GM12891 (cell line): ENCODE results near the gene CALCOCO1.

Experiments used
- DNase-seq: peaks from one replicate; pipeline ENCODE4 v3.0.0; 2011; ENCODE audit warnings: low spot score; ENCODE audit not compliant: insufficient read length
- FAIRE-seq: peaks from 2 replicates; lab custom pipeline; 2011; peaks lifted over from hg19 to GRCh38; lab: Jason Lieb, UNC
- PAX5 ChIP-seq: IDR thresholded peaks from 2 replicates; pipeline ENCODE4 v1.6.1; 2011; ENCODE audit warnings: low read length, moderate library complexity, mild to moderate bottlenecking; ENCODE audit not compliant: insufficient read depth, severe bottlenecking
- POLR2A ChIP-seq: IDR thresholded peaks from 2 replicates; pipeline ENCODE4 v1.6.1; 2011; ENCODE audit warnings: low read depth, low read length, control low read depth
- POLR2AphosphoS5 ChIP-seq: IDR thresholded peaks from 2 replicates; pipeline ENCODE4 v1.6.1; 2011; ENCODE audit warnings: low read depth, low read length, control low read depth
- POU2F2 ChIP-seq: IDR thresholded peaks from 2 replicates; pipeline ENCODE4 v1.6.1; 2011; ENCODE audit warnings: low read depth, mild to moderate bottlenecking, control low read depth, low read length, moderate library complexity
- SPI1 ChIP-seq: IDR thresholded peaks from 2 replicates; pipeline ENCODE4 v1.6.1; 2011; ENCODE audit warnings: low read depth, low read length, control low read depth
- TAF1 ChIP-seq: IDR thresholded peaks from 2 replicates; pipeline ENCODE4 v1.6.1; 2011; ENCODE audit warnings: low read depth, low read length, control low read depth

CALCOCO1 gene

DNA sequence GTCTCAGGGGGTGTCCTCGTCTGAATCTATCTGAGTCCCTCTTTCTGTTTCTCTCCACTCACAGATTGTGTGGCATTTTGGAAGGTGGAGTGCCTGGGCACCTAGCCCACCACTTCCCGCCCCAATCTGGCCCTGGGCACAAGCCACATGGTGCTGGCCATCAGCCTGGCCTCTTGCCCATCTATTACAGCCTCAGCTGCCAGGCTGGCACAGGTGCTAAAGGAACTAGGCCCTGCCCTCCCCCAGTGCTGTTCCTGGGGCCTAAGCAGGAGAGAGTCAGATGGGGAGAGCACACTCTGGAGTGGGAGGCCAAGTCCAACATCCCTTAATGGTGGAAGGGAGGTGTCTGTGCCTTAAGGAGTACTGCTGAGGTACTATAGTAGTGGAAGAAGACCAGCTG lies 8.3 kb upstream of the CALCOCO1 start:
- no peak for FAIRE-seq
- no peak for TF ChIP-seq POU2F2
- TF ChIP-seq POLR2AphosphoS5, result no peak
- no peak for TF ChIP-seq SPI1
- TF ChIP-seq TAF1, result no peak
- TF ChIP-seq POLR2A, result no peak
- TF ChIP-seq PAX5, result no peak
- no peak for DNase-seq

DNA sequence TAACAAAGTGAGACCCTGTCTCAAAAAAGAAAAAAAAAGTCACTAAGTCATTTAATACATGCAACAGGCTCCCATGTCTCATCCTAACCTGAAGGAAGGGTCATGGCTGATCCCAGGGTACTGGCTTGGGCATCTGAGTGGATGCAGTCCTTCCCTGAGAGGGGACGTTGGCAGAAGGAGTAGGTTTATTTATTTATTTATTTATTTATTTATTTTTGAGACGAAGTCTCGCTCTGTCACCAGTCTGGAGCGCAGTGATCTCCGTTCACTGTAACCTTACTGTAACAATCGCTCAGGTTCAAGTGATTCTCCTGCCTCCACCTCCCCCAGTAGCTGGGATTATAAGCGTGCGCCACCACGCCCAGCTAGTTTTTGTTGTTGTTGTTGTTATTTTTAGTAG lies 7.2 kb upstream of the CALCOCO1 start:
- DNase-seq (no peak), FAIRE-seq (no peak)
- no peak for TF ChIP-seq POU2F2

DNA sequence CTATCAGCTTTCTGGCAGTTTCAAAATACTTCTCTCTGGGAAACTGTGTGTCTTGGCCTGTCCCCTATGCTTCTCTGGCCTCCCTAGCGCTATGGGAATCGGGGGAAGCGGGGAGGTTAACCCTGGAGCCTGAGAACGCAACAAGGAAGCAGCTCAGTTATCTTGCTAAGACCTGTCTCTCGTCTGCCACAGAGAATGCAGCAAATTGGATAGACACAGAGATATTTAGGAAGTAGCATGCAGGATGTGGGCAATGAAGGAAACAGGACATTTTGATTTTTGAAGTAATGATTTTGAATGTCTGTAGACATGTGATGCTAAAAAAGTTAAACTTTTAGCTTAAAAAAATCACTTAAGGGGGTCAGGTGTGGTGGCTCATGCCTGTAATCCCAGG lies 6.6 kb upstream of the CALCOCO1 start:
- no peak for FAIRE-seq
- no peak for TF ChIP-seq TAF1
- no peak for TF ChIP-seq POLR2AphosphoS5
- no peak for TF ChIP-seq POLR2A
- no peak for TF ChIP-seq SPI1
- TF ChIP-seq PAX5, result no peak
- TF ChIP-seq POU2F2, result no peak
- no peak for DNase-seq

DNA sequence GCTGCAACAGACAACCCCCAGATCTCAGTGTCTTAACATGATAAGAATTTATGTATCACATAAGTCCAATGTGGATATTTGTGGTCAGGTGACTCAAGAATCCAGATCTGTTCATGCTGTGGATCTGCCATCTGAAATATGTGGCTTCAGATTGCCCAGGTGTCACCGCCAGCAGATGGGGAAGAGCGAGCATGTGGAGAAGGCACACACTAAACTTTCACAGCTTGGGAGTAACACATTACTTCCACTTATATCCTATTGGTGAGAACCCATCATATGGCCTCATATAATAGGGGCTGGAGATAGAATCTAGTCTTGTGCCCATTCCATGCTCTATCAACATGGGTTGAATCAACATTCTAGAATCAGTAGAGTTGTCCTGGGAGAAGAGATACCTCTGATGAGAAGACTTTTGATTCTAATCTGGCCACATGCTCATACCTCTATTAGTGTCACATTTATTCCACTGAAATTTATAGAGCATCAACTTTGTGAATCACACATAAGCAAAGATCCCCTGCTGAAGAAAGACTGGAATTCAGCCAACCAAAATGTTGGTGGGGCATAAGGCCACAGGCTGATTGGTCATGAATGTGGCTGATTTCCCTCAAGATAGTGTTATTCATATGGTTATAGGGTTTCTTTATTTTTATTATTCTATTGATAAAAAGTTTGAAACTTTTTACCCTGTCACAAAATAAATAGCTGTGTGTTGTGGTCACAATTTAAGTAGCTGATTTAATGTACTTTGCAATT lies 6.0 kb upstream of the CALCOCO1 start:
- no peak for DNase-seq
- TF ChIP-seq POLR2AphosphoS5 (no peak), TAF1 (no peak), POLR2A (no peak), POU2F2 (no peak), PAX5 (no peak), SPI1 (no peak)
- FAIRE-seq, result no peak

DNA sequence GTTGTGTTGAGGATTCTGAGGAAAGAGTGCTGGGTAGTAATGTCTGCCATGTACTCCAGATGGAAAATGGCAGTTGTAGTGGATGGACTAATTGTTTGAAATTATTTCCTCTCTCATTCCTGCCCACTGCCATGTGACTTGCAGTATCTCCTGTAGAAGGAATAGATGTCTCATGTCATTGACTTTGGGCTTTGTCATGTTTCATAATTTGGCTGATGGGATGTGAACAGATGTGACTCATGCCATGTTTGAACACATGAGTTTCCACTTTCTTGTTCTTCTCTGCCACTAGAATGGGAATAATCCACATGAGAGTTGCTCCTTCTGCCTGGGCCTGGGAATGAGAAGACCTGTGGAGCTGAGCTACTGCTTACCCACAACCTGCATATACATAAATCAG lies 2.4 kb upstream of the CALCOCO1 start:
- DNase-seq (no peak), FAIRE-seq (no peak)
- no peak for TF ChIP-seq PAX5
- no peak for TF ChIP-seq TAF1
- TF ChIP-seq POLR2AphosphoS5, result no peak
- TF ChIP-seq POU2F2, result no peak
- no peak for TF ChIP-seq SPI1
- no peak for TF ChIP-seq POLR2A

DNA sequence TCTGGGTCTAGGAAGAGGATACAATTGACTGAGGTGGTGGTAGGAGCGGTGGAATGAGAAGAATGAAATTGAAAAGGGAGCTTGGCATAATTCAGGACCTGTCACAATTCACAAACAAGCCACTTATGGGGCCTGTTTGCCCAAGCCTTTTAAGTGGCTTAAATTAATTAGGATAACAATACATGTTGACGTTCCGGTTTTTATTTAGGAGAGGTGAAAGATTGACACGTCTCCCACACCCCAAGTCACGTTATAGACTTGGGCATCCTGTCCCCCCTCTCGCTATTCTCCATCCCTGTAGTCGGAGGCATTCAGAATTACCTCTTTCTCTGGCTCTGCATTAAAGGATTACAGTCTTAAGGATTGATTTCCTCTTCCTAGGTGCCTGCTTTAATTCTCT lies 954 bp upstream of the CALCOCO1 start:
- DNase-seq (no peak), FAIRE-seq (no peak)
- no peak for TF ChIP-seq POLR2A
- TF ChIP-seq TAF1, result no peak
- no peak for TF ChIP-seq PAX5
- no peak for TF ChIP-seq SPI1
- TF ChIP-seq POU2F2, result no peak

DNA sequence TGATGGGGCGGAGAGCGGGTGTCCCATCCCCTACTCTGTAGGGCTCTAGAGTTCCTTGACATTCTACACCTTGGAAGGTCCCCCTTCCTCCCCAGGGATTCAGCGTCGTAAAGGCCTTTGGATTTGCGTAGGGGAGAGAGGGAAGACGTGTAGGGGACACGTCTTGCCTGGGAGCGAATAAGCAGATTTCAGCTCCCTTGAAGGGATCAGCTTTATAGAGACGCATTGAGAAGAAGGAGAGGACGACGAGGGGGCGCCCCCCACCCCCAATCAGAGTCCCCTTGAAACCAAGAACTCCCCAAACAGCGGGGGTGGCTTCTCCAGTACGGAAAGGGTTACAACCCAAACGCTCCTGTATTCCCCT lies 324 bp downstream of the CALCOCO1 start:
- no peak for TF ChIP-seq PAX5
- no peak for TF ChIP-seq TAF1
- TF ChIP-seq SPI1, result no peak
- no peak for TF ChIP-seq POLR2AphosphoS5
- TF ChIP-seq POLR2A, result no peak
- no peak for TF ChIP-seq POU2F2
- no peak for DNase-seq
- FAIRE-seq, result no peak

DNA sequence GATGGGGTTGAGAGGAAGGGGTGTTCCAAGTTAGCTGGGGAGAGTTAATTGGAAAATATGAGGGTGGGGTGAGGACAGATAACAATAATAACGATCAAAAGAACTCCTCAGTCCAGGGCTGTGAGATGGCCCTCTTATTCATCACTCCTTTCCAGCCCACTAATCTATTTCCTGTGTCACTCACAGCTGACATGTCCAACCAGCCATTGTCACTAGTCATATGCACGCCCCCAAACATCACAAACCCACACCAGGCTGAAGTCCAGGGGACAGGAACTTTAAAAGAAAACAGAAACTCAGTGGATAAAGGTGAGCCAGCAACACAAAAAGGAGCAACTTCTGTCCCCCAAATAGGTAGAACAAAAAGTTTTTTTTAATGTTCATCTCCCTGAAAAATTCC lies 911 bp downstream of the CALCOCO1 start:
- peak; percentile 69 for FAIRE-seq
- TF ChIP-seq POU2F2 (peak; percentile 35; the same call in 1 of the 2 replicates), PAX5 (no peak)
- DNase-seq, result no peak

DNA sequence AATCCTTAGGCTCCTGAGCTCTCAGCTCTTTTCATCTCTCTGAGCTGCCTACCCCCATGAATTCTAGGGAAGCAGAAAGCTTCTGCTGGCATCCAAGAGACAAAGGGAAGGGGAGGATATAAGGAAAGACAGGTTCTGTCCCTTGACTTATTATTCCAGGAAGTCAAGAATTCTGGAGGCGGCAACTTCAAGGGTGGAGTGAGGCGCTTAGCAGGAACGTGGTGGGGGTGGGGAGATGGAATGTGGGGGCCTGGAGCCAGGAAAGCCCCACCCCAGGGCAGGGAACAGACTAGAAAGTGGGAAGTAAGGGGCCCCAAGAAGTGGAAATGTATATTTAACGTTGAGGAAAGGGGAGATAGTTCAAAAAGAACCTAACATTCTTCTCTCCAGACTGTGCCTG lies 1.4 kb downstream of the CALCOCO1 start:
- no peak for TF ChIP-seq SPI1
- no peak for TF ChIP-seq TAF1
- no peak for TF ChIP-seq POU2F2
- TF ChIP-seq POLR2A, result no peak
- no peak for TF ChIP-seq POLR2AphosphoS5
- no peak for TF ChIP-seq PAX5
- DNase-seq, result no peak
- FAIRE-seq, result no peak

DNA sequence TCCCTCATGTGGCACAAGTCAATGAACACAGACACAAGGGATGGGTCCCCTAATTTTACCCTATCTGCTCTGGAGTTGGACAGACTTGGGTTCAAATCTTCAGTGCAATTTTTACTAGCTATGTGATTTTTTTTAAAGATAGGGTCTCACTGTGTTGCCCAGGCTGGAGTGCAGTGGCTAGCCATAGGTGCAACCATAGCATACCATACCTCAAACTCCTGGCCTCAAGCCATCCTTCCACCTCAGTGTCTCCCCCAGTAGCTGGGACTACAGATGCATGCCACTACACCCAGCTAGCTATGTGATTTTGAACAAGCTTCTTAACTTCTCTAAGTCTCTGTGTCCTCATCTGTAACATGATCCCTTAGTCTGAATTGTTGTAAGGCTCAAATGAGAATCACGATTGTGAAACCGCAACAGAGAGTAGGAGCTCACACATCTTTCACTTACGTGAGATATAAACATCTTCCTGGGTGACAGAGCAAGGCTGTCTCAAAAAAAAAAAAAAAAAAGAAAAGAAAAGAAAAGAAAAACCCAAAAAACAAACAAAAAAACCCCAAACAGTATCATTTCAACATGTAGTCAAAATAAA lies 4.7 kb downstream of the CALCOCO1 start:
- FAIRE-seq (no peak), DNase-seq (no peak)
- TF ChIP-seq SPI1 (no peak), POU2F2 (no peak), PAX5 (no peak), POLR2AphosphoS5 (no peak), TAF1 (no peak), POLR2A (no peak)
